Measurements from ENCODE around the gene B3GLCT. TPM values are rescaled to one million over a fixed set of nuclear protein-coding genes. Genes with fewer than 3 reads are reported as not detected.

The B3GLCT gene
- polyA plus RNA-seq, 1 of the 3 experiments (the other 2 are of a cell fraction): 2.4 TPM

DNA sequence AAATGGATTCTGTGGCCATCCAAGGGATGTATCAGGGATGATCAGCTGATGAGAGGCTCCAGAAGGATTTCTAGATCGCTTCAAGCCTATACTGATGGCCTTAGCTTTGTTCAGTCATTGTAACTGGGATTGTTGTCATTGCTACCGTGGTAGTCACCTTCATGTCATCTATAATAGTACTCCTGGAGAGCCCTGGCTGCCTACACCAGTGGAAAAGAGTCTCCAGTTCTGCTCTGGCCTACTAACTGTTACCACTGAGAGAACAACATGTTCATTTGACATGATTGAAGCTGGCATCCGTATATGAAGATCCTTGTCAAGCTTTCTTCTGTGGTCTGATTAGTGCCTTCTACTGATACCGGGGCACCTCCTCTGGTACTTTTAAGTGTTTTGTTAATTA is 131.3 kb downstream of the B3GLCT start:
- Histone ChIP-seq H4K20me1 (ENCODE audit: insufficient read depth) (no peaks in the 10 kb centered on the region), H3K9me2 (no peaks in the 10 kb centered on the region), H3K4me2 (no peak overlapping the region), H3K27ac (ENCODE audit: low read depth in 2 of 2, low read length in 1 of 2) (no peak overlapping the region), H3K27me3 (ENCODE audit: insufficient read depth) (no peaks in the 10 kb centered on the region), H3K4me3 (ENCODE audit: low read depth in 2 of 2, low read length in 1 of 2) (no peak overlapping the region), H3F3A (replicated peaks; ENCODE audit: insufficient read depth) (no peaks in the 10 kb centered on the region), H3K4me1 (ENCODE audit: control insufficient read depth in 1 of 2, insufficient read depth in 2 of 2, low read depth in 1 of 2, low read length in 1 of 2) (no peaks in the 10 kb centered on the region), H3K9ac (no peak overlapping the region), H3K9me3 (no peaks in the 10 kb centered on the region), H2AFZ (ENCODE audit: low read depth) (no peak overlapping the region), H3K36me3 (replicated peaks in 1 of 2; ENCODE audit: control insufficient read depth in 1 of 2, insufficient read depth in 2 of 2, low read length in 1 of 2) (no peaks in the 10 kb centered on the region), H3K79me2 (ENCODE audit: insufficient read depth) (no peaks in the 10 kb centered on the region)
- DNase-seq: no peak
- no peak for TF ChIP-seq FOXM1 (IDR thresholded peaks at IDR 0.05; ENCODE audit: low read depth)
- TF ChIP-seq YY1 (IDR thresholded peaks at IDR 0.05; ENCODE audit: low read depth): no peak
- no peak for TF ChIP-seq IRF3 (IDR thresholded peaks at IDR 0.05; ENCODE audit: low read depth, low read length)
- no peak for TF ChIP-seq ELF1 (IDR thresholded peaks at IDR 0.05)
- TF ChIP-seq RAD21 (IDR thresholded peaks at IDR 0.05; ENCODE audit: low read length): no peak
- no peak for TF ChIP-seq MXI1 (IDR thresholded peaks at IDR 0.05; ENCODE audit: low read depth, low read length)
- TF ChIP-seq TAF1 (IDR thresholded peaks at IDR 0.05; ENCODE audit: borderline replicate concordance, low read depth, low read length): no peak
- no peak for TF ChIP-seq RXRA (IDR thresholded peaks at IDR 0.05; ENCODE audit: borderline replicate concordance, low read depth)
- TF ChIP-seq SIN3A (IDR thresholded peaks at IDR 0.05; ENCODE audit: borderline replicate concordance, low read depth, low read length): no peak
- TF ChIP-seq NFIC (IDR thresholded peaks at IDR 0.05; ENCODE audit: borderline replicate concordance): no peak
- TF ChIP-seq CTCF (IDR thresholded peaks at IDR 0.05): no peak
- no peak for TF ChIP-seq GABPA (IDR thresholded peaks at IDR 0.05; ENCODE audit: low read depth)
- ChIA-PET POLR2A (no interaction called here), CTCF (interaction anchor here (0.7 kb wide), 1 partner anchor 80 kb away, joined by 3 read pairs; no protein-coding TSS in a partner anchor)
- 87% methylated on average over 4 of the region's 4 CpGs for WGBS (ENCODE audit: low lambda C conversion rate)

GRCh38 chr13:31334547-31334946 is 134.8 kb downstream of the B3GLCT start:
- Histone ChIP-seq H3F3A (replicated peaks; ENCODE audit: insufficient read depth) (no peaks in the 10 kb centered on the region), H3K9ac (no peak overlapping the region), H3K36me3 (replicated peaks in 1 of 2; ENCODE audit: control insufficient read depth in 1 of 2, insufficient read depth in 2 of 2, low read length in 1 of 2) (no peaks in the 10 kb centered on the region), H3K9me2 (no peaks in the 10 kb centered on the region), H3K4me1 (ENCODE audit: control insufficient read depth in 1 of 2, insufficient read depth in 2 of 2, low read depth in 1 of 2, low read length in 1 of 2) (no peaks in the 10 kb centered on the region), H4K20me1 (ENCODE audit: insufficient read depth) (no peaks in the 10 kb centered on the region), H2AFZ (ENCODE audit: low read depth) (no peak overlapping the region), H3K79me2 (ENCODE audit: insufficient read depth) (no peaks in the 10 kb centered on the region), H3K27ac (ENCODE audit: low read depth in 2 of 2, low read length in 1 of 2) (no peak overlapping the region), H3K4me2 (no peak overlapping the region), H3K27me3 (ENCODE audit: insufficient read depth) (no peaks in the 10 kb centered on the region), H3K4me3 (ENCODE audit: low read depth in 2 of 2, low read length in 1 of 2) (no peak overlapping the region), H3K9me3 (no peaks in the 10 kb centered on the region)
- 73% methylated on average over 1 of the region's 1 CpG for WGBS (ENCODE audit: low lambda C conversion rate)
- ChIA-PET CTCF (no interaction called here), POLR2A (no interaction called here)
- TF ChIP-seq EP300 (IDR thresholded peaks at IDR 0.05; ENCODE audit: borderline replicate concordance in 1 of 2, low read depth in 1 of 2, low read length in 1 of 2) (no peak), FOXJ3 (CRISPR knock-in tag; IDR thresholded peaks at IDR 0.05) (no peak), MXI1 (IDR thresholded peaks at IDR 0.05; ENCODE audit: low read depth, low read length) (no peak), NRF1 (IDR thresholded peaks at IDR 0.05; ENCODE audit: low read depth, low read length) (no peak), ELF1 (IDR thresholded peaks at IDR 0.05) (no peak), ZBTB33 (IDR thresholded peaks at IDR 0.05; ENCODE audit: borderline replicate concordance, low read depth) (no peak), RFX5 (IDR thresholded peaks at IDR 0.05; ENCODE audit: low read length) (no peak), RXRA (IDR thresholded peaks at IDR 0.05; ENCODE audit: borderline replicate concordance, low read depth) (no peak)
- TF ChIP-seq, protein P1, sequence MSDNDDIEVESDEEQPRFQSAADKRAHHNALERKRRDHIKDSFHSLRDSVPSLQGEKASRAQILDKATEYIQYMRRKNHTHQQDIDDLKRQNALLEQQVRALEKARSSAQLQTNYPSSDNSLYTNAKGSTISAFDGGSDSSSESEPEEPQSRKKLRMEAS (IDR thresholded peaks at IDR 0.05; ENCODE audit: low read depth): no peak
- no peak for DNase-seq
